Limb (tissue), 2 donors: ENCODE measurements around the gene MTMR12.
A peak's percentile ranks its signal among the peaks of the same experiment; 100 is the strongest.

ENCODE experiments used
- DNase-seq, 2 donors: peaks; one replicate each; pipeline ENCODE4 v3.0.0-alpha.2; 2016; ENCODE audit errors: extremely low spot score in 2 of 2

The MTMR12 gene

GRCh38 chr5:32276173-32276853, 36.4 kb downstream of the MTMR12 start:
- DNase-seq, result peak in 1 of 2 donors; percentile 29

DNA sequence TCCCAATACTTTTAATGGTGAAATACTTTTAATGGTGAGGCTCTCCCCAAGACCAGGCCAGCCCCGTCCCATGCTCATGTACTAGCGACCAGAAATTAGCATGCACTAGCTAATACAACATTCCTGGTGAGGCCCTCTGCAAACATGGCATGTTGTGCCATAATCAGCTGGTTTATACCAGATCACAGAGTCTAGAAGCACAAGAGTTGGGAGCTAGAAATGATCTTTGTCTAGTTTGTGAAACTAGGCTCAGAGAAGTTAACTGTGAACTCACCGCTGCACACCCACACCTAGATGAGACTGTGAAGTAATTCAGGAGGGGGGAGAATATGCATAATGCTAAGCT, 37.4 kb downstream of the MTMR12 start:
- no peak for DNase-seq

GRCh38 chr5:32274548-32275395, 38.0 kb downstream of the MTMR12 start:
- no peak for DNase-seq

DNA sequence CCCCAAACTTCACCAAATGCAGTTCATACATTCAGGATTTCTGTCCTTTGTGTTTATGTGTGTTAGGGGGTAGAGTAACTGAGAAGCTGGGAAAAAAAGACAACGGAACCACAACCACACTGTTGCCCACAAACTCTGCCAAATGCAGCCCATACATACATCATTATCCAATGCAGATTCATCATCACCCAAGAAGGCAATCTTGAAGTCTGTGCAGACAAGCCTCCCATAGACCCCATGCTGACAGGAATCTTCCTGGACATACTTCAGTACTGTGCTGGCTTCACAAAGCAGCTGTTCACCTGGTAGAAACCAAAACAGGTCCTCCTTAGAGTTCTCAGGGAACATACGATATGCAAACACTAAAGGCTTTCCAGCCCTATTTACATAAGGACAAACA, 38.9 kb downstream of the MTMR12 start:
- DNase-seq, result no peak

- no peak for DNase-seq
Observed at GRCh38 chr5:32272746-32273145, 40.0 kb downstream of the MTMR12 start.

DNA sequence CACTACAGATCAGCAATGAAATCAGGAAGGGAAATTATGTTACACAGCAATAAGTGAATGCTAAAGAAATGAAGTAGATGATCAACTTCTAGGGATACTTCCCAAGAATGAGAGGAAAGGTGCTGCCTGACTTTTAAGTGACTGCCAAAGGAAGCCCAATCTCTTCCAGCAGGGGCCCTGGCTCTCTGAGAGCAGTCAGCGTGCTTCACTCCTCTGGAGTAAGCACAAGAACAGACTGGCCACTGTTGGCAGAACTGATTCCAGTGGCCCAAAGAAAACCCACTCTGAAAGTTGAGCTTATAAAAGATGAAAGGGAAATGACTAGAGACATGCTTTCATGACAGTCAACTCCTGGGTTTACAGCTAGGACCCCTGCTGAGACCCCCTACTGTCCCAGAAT, 41.8 kb downstream of the MTMR12 start:
- no peak for DNase-seq

DNA sequence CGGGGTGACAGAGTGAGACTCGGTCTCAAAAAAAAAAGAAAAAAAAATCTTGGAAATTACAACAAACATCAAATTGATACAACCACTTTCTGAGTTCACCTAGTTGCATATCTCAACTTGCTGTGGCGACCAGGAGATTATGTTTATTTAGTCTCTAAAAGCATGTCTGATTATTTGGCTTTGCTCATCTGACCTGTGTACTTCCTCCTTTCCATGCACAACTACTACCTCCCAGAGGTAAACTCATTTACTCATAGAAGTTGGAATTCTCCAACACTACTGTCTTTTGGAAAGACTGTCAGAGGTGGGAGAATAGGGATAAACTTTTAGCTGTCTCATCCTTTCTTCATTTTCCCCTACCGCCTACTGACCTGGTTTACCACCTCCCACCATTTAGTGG, 42.6 kb downstream of the MTMR12 start:
- no peak for DNase-seq

DNA sequence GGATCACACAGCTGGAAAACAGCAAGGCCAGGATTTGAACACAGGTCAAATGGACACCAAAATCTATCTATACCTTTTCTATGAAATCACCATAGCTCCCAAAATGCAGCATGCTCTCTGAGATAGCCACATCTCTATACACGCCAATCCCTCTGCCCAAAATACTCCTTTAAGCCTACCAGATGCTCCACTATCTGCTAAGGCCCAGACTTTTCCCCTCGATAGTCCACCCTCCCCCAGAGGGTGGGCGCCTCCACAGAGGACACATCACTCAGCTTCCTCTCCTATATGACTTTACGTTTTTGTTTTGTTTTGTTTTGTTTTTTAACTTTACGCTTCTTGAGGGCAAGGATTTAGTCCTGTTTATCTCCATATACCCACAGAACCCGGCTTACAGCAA, 46.8 kb downstream of the MTMR12 start:
- no peak for DNase-seq

DNA sequence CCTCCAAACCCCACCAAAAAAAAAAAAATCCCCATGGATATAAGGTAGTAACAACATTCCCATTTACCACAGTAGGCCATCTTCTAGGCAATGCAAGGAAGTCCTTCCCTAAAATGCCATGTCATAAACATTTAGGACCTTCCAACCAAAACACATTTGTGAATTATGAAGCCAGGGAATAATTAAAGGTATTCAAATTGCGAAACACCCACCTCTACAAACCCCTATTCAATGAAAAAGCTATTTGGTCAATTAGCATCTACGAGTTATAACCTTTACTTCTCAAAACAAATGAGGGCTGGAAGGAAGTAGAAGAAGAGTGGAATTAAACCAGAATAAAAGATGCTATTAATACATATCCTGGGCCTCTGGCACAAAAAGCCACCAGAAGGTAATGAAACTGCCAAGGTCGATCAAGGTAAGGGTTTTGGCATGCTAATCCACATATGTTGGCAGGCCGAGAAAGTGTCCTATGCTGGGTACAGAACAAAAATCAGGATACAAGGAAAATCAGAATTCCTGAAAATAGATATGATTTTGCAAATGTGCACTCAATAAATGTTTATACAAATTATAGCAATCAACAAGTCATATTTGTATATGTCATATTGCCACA, 47.7 kb downstream of the MTMR12 start:
- DNase-seq, result no peak

DNA sequence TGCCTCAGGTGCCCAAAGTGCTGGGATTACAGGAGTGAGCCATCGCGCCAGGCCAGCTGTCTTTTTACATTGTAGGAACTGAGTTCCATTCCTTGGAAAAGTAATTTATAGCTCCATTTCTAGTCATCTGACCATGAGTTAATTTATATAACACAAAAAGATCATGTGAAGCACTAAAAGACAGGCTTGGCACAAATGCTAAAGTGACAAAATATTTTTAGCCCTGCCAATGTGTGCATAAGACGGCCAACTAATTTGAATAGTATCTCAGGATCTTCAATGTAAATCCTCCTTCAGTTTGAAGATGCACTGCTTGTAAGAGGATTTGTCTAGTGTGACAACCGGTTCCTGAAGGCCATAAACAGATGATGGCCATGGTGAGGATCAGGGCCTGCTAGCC, 49.1 kb downstream of the MTMR12 start:
- no peak for DNase-seq

DNA sequence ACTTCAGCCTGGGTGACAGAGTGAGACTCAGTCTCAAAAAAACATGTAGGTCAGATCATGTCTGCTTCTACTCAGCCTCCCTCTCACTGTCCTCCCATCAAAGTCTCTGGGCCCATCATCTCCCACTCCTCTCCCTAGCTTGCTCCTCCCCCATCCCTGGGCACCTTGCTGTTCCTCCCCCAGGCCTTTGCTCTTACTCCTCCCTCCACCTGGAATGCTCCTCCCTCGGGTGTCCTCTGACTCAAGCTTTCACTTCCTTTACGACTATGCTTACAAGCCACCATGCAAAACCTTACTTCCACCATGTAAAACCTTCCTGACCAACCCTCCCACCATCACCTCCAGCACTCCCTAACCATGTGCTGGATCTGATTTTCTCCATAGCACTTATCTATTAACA, 51.5 kb downstream of the MTMR12 start:
- DNase-seq, result no peak

DNA sequence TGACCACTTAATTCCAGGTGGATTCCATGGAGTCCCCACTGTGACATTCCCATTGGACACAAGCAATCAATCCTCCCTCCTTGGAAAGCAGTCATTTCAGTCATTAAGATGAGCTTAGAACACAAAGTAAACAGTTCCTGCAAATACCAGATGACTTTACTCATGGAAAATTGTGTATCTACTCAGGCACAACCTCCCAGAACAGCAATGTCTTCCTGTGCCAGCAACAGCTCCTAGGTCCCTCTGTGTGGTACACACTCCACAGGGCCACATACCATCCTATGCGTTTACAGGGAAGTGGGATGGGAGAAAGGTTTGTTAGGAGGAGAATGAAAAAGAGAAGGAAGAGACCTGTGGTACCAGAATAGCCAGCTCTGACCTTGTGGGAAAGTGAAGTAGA, 53.7 kb downstream of the MTMR12 start:
- DNase-seq, result no peak

DNA sequence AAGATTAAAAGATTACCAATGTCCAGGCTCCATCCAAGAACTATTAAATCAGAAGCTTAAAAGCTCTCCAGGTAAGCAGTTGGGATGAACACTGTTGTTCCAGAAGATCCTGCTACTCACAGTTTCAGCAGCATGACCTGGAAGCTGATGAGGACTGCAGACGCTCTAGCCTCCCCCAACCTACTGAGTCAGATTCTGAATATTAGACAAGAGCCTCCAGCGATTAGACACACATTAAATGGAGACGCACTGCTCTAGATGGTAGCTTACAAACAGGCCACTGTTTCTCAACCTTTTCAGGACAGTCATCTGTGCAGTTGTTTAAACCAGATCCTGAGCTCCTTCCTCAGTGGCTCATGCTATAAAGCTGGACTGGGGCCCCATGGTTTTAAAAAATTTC, 54.3 kb downstream of the MTMR12 start:
- no peak for DNase-seq

DNA sequence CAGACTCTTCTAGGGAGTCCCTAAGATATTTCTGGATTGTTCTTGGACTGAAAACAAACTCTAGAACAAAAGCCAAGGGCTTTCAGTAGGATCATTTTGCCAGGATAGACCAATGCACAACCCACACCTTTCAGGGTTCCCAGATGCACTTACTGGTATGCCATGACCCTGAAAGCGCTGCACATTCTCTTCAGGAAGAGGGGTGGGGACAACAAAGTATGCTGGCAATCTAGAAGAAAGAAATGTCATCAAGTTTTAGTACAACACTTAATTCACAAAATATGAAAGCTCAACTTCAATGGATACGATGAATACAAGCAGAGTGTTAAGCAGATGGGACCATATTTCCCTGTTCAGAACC, 57.2 kb downstream of the MTMR12 start:
- DNase-seq, result no peak

- peak in 1 of 2 donors; percentile 51 for DNase-seq
Observed at GRCh38 chr5:32254881-32255539, 57.7 kb downstream of the MTMR12 start.

GRCh38 chr5:32251871-32252458, 60.8 kb downstream of the MTMR12 start:
- DNase-seq, result no peak

- no peak for DNase-seq
Observed at GRCh38 chr5:32249668-32250067, 63.1 kb downstream of the MTMR12 start.

- DNase-seq, result no peak
Observed at GRCh38 chr5:32245742-32246141, 67.0 kb downstream of the MTMR12 start.

- DNase-seq, result no peak
Observed at GRCh38 chr5:32244017-32244416, 68.7 kb downstream of the MTMR12 start.

GRCh38 chr5:32241034-32241783, 71.5 kb downstream of the MTMR12 start:
- peak in 1 of 2 donors; percentile 33 for DNase-seq

DNA sequence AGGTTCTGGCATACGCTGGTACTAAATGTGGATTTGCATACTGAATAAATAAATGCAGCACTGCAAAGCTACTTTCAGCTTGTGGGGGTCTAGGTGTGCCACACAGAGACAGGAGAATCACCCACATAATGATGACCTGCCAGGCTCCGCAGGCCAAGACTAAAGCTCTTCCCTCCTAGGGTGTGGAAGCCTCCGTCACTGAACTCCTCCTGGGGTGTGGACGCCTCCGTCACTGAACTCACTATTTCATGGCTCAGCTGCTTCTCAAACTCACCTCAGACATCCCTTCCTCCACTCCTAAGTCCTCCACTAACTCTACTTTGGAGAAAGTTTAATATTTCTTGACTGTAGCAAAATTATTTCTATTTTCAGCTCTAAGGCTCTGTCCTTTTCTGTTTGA, 73.4 kb downstream of the MTMR12 start:
- DNase-seq, result no peak
